ENCODE results near the gene PRSS48. TPM values are rescaled to one million over a fixed set of nuclear protein-coding genes. Genes with fewer than 3 reads are reported as not detected.
A peak's percentile ranks its signal among the peaks of the same experiment; 100 is the strongest.

The PRSS48 gene
- total RNA-seq, 1 experiment from 2014 or later, result not detected

DNA sequence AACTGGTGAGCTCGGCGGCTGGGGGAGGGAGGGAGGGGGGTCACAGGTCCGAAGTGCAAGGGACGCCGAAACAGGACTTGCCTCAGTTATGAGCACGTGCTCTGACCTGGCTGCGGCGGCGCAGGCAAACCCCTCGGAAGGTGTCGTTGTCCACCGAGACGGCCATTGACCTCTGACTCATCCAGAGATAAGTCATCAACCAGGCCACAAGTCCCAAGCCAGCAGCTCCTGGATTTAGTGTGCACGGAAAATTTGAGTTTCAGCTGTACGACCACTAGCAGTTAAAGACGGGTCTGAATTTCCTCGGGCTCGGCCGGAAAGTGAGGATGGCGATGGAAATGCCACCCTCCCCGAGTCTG lies 47.8 kb downstream of the PRSS48 start:
- TF ChIP-seq CTCF (conservative IDR thresholded peaks at IDR 0.05), result no peak
- no peak overlapping the region for H3K56ac ChIP-seq (ENCODE audit: insufficient read length, low read depth, low read length)

More for the DNA sequence above, 47.8 kb downstream of the PRSS48 start:
- H4K5ac ChIP-seq (ENCODE audit: insufficient read length, low read depth, low read length), result no peak overlapping the region
- DNase-seq, result peak; percentile 79
- H3K18ac ChIP-seq (ENCODE audit: insufficient read length, low read depth, low read length), result peak overlapping the region; percentile 82
- Mint-ChIP-seq H3K4me1 (peaks cover 36 to 38% of the 10 kb centered on the region in 2 experiments), H3K4me3 (peak overlapping the region; percentile 68 to 90), H3K27me3 (ENCODE audit: low read depth) (peaks cover 2% of the 10 kb centered on the region), H3K36me3 (ENCODE audit: insufficient read depth in 1 of 3, low read depth in 3 of 3) (peaks cover 0 to under 1% (median 0%) of the 10 kb centered on the region in 3 experiments; a peak in 2 of 7 replicates), H3K9me3 (no peaks in the 10 kb centered on the region; a peak in 1 of 5 replicates), H3K27ac (peak overlapping the region; percentile 24 to 90 (median 84))
- no CpG with 5 or more reads among the region's 21 CpGs for WGBS (ENCODE audit: extremely low coverage, insufficient read length, low lambda C conversion rate)
- peak overlapping the region; percentile 46 for H3K4me2 ChIP-seq (ENCODE audit: insufficient read depth, insufficient read length, low read length)
- no peak overlapping the region; the same call in 1 of the 2 replicates for H3K4ac ChIP-seq (ENCODE audit: low read depth, low read length)
- no peak overlapping the region for H4K8ac ChIP-seq (replicated peaks; ENCODE audit: insufficient read length, low read depth, low read length)
- H2BK12ac ChIP-seq (ENCODE audit: insufficient read length, low read depth, low read length), result no peak overlapping the region
- no peaks in the 10 kb centered on the region for H3K27me3 ChIP-seq (ENCODE audit: insufficient read depth, low read length)
- no peaks in the 10 kb centered on the region for H3K79me1 ChIP-seq (ENCODE audit: insufficient read depth, low read depth, low read length, poor library complexity, severe bottlenecking)
- H2AK5ac ChIP-seq (ENCODE audit: insufficient read length, low read length), result no peak overlapping the region
- no peak overlapping the region for H2BK5ac ChIP-seq (ENCODE audit: insufficient read length, low read length)
- H3T11ph ChIP-seq (ENCODE audit: low read length), result no peak overlapping the region
- H2BK20ac ChIP-seq (ENCODE audit: low read depth, low read length, poor library complexity, severe bottlenecking), result no peak overlapping the region
- peak overlapping the region; percentile 57 for H3K9ac ChIP-seq (ENCODE audit: extremely low read depth, insufficient read length, low read length)
- no peak overlapping the region for H4K91ac ChIP-seq (ENCODE audit: insufficient read length, low read depth, low read length)
- peak overlapping the region; percentile 45 for H3K27ac ChIP-seq (ENCODE audit: insufficient read length, low read depth, low read length)
- no peaks in the 10 kb centered on the region for H4K20me1 ChIP-seq (ENCODE audit: control insufficient read depth, insufficient read depth, insufficient read length)
- no peak overlapping the region for H2BK15ac ChIP-seq (ENCODE audit: low read depth, low read length)
- peaks cover 7% of the 10 kb centered on the region for H3K23me2 ChIP-seq (ENCODE audit: insufficient read length, low read depth, low read length, poor library complexity, severe bottlenecking)
- no peak overlapping the region for H2AFZ ChIP-seq (ENCODE audit: low read length)
- H2BK120ac ChIP-seq (ENCODE audit: low read depth, low read length, poor library complexity, severe bottlenecking), result no peak overlapping the region
- H3K14ac ChIP-seq (ENCODE audit: insufficient read depth, low read length), result peak overlapping the region; percentile 90
- peaks cover 2% of the 10 kb centered on the region; the same call in 1 of the 2 replicates for H3K4me1 ChIP-seq (ENCODE audit: insufficient read depth, low read length)
- no peaks in the 10 kb centered on the region for H3K9me3 ChIP-seq (ENCODE audit: control insufficient read depth, low read depth, low read length)
- no peak overlapping the region for H3K23ac ChIP-seq (ENCODE audit: insufficient read length, low read depth, low read length)
- peaks cover 27% of the 10 kb centered on the region for H3K79me2 ChIP-seq (ENCODE audit: insufficient read depth, low read length)

All from H9 (cell line).